G401 (cell line): Measurements from ENCODE around the gene DDX59. TPM values are rescaled to one million over a fixed set of nuclear protein-coding genes. Genes with fewer than 3 reads are reported as not detected.

ENCODE experiments used
- DNase-seq: peaks from one replicate; pipeline ENCODE4 v3.0.0-alpha.2; 2015; ENCODE audit warnings: low spot score
- in situ Hi-C: cut with HindIII; loops from 2 replicates; pipeline ENCODE4 v1.10.0; 2016; ENCODE audit warnings: low sequenced_read_pairs, mixed read lengths
- total RNA-seq: library from RNA; depleted of rRNA; stranded (reverse); fragments of >200 nt; shearing (Covaris generic); gene quantifications from 2 replicates; pipeline ENCODE4 v1.2.3, GENCODE V29; 2014

DDX59 gene
- total RNA-seq, 1 experiment from 2014 or later, result 20.6 TPM

DNA sequence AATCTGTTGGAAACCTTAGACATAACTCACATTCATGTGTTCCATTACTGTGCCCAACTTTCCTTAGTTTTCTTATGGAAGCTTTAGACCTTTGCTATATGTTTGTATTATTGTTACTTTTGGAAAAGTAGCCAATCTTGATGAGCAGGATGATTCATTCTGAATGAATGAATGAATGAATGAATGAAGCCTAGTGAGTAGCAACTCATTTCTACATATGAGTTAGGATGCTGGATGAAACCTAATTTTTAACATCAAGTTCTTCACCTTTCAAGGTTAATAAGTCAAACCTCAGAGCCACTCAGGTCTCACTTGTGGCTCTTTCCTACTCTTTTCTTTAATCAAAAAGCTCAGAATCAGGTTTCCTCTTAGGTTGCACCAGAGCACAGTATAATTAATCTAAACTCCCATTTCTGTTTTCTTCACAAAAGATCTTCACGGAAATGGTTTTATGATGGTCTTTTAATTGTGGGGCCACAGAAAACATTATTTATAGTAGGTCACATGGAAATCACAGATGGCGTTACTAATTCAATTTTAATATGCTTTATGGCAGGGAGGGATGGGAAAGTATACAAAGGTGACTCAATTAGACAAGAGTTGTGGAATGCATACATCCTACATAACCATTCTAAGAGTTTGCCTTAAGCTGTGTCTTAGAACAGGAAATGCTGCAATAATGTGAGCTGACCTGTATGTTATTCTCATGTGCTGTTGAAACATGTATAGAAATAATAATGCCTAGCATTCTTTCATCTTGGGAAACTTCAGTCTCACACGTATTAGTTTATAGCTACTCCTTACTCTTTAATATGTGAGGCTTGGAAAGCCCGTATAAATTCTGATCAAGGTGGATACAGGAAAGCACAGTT lies 4.5 kb upstream of the DDX59 start:
- in situ Hi-C loops, result no loop called here
- DNase-seq, result no peak

DNA sequence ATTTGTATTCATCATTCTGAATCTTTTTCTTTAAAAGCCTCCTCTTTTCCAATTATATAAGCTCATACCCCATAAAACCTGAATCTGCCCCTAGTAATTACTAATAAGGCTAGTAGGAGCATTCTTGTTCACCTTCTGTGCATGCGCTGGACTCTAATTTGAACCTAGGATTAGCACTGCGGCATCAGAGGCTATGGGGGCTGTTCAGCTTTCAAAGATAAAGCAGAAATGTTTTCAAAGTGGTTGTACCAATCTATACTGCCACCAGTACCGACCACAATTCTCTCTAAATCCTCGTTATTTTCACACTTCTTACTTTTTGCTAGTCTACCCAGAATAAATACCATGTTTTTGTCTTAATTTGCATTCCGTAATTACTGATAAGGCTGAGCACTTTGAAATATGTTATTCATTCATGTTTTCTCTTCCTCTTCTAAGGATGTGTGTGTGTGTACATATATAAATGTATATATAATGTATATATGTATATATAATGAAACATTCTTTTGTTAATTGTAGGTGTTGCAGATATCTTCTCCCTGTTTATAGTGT lies 1.6 kb upstream of the DDX59 start:
- DNase-seq, result no peak
- in situ Hi-C loops, result no loop called here

DNA sequence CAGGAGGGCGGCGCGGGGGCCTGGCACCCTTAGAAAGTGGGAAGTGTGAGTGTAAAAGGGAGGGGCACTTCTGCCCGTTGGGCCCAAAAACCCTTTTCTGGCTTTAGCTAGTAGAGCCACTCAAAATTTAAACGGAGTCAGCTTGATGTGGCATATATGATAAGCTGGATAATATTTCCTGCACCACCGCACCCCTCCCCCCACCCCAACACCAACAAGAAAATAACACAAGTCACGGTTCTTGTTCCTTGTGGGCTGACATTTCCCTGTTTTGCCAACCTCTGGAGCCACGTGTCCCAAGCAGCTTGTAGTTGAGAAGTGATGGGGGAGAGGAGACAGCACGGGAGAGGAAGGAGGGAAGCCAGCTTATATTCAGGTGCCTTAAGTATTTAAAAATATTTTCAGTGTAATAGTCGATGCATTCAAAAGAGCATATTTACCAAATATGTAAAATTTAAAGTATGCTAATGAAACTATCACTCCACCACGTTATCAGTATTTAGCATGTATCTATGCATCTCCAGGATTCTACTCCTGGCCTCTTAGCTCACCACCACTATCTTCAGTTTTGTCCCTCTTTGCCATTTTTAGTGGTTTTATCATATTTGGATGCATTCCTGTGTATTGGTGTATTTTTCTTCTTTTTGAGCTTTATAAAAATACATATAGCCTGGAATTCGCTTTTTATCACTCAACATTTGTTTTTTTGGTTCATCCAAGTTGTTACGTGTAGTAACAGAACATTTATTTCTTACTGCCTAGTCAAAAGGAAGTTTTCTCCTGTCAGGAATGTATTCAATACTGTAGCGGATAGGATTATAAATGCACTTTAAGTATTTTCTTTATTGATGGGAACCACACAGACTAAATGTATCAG lies 773 bp upstream of the DDX59 start:
- in situ Hi-C loops, result no loop called here
- DNase-seq, result peak; percentile 75

DNA sequence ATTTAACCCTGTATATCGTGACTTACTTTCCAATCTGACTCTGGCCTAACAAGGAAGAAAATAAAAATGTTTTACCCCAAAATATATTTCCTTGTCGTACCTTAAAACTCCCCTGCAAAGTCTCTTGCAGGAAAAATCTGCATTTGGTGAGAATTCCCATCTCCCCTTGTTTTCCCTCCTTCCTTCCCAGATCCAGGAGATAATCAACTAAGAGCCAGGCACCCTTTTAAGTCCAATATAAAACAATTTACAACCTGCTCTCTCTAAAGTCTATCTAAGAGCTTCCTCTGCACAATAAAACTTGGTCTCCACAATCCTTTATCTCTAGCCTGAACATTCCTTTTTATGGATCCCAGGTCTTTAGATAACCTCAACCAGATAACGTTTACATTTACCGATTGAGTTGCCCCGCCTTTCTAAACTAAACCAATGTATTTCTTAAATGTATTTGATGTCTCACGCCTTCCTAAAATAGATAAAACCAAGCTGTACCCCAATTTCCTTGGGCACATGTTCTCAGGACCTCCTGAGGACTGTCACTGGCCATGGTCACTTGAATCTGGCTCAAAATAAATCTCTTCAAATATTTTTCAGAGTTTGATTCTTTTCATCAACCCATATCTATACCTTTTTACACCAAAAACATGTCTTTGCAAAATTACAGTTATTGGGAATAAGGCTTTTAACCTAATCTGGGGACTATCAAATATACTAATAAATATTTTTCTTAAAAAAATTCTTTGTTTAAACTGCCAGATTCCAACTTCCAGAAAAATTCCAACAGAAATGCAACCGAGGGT lies 993 bp downstream of the DDX59 start:
- peak; percentile 34 for DNase-seq
- in situ Hi-C loops, result no loop called here

- in situ Hi-C loops, result no loop called here
- no peak for DNase-seq
Measured at GRCh38 chr1:200666309-200666708, 3.4 kb downstream of the DDX59 start.

DNA sequence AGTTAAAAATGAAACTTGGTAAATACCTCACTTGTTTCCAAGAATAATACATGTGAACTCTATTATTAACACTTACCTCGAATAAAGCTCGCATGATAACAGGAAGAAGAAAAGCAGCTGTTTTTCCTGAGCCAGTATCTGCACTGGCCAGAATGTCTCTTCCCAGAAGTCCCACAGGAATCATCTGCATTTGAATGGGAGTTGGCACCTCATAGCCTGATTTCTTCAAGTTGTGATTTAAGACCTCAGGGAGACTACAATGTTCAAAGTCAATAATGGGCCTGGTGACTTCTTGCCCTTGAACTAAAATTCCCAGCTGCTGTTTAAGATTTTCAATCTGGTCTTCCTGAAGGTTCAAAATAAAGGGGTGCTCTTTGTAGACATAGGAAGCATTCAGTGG lies 3.8 kb downstream of the DDX59 start:
- DNase-seq, result no peak
- in situ Hi-C loops, result no loop called here

- in situ Hi-C loops, result no loop called here
- no peak for DNase-seq
Measured at GRCh38 chr1:200660719-200661118, 9.0 kb downstream of the DDX59 start.

DNA sequence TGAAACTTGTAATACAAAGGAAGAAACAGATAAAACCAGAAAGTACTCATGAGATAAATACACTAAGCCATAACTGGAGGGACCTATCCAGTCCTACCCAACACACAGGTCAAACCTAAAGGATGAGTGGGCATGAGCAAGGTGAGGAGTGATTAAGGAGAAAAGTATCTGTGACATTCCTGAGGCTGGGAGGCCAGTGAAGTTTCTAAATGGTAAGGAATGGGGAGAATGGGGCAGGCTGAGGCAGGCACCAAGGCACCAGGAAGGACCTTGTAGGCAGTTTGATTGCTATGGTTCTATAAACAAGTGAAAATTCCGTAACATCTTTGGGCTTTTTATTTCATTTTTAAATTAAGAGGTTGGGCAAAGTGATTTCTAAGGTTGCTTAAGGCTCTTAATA lies 10.4 kb downstream of the DDX59 start:
- no peak for DNase-seq
- in situ Hi-C loops, result no loop called here

- in situ Hi-C loops, result no loop called here
- DNase-seq, result no peak
Measured at GRCh38 chr1:200658037-200658818, 11.5 kb downstream of the DDX59 start.

DNA sequence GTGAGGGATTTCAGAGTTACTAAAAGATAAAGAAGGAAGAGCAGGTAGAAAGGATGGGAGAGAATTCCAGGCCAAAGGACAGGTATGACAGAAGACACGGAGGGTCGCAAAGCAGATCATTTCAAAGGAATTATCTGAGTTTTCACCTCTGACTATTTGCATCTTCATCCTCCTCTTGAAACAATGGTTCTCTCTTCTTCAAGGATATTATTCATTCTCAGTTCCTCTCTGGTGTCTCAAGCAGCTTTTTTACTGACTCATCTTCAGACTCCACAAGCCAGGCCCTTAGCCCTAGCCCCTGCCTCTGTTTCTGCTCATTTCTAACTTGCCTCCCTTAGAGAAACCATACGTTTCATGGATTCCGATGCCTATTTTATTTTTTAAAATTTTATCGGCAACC lies 15.0 kb downstream of the DDX59 start:
- DNase-seq, result no peak
- in situ Hi-C loops, result no loop called here

GRCh38 chr1:200653022-200653462 lies 16.7 kb downstream of the DDX59 start:
- in situ Hi-C loops, result no loop called here

DNA sequence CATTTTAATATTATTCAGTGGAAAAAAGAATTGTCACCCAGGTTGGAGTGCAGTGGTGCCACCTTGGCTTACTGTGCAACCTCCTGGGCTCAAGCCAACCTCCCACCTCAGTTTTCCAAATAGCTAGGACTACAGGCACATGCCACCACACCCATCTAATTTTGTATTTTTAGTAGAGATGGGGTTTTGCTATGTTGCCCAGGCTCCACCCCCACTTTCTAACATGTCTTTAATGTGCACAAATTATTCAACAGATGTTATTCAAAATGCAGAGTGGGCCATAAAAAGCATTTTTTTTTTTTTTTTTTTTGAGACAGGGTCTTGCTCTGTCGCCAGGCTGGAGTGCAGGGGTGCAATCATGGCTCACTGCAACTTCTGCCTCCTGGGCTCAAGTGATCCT lies 17.3 kb downstream of the DDX59 start:
- in situ Hi-C loops, result no loop called here
- DNase-seq, result no peak

More at GRCh38 chr1:200653022-200653462, 16.7 kb downstream of the DDX59 start:
- no peak for DNase-seq

- in situ Hi-C loops, result no loop called here
- no peak for DNase-seq
Measured at GRCh38 chr1:200646515-200646914, 23.2 kb downstream of the DDX59 start.

GRCh38 chr1:200644021-200644420 lies 25.7 kb downstream of the DDX59 start:
- in situ Hi-C loops, result no loop called here
- DNase-seq, result no peak

GRCh38 chr1:200642481-200642880 lies 27.2 kb downstream of the DDX59 start:
- in situ Hi-C loops, result no loop called here
- DNase-seq, result no peak

- no peak for DNase-seq
Measured at GRCh38 chr1:200640963-200641401, 28.7 kb downstream of the DDX59 start.

GRCh38 chr1:200640373-200640962 lies 29.2 kb downstream of the DDX59 start:
- no peak for DNase-seq
- in situ Hi-C loops, result no loop called here

More at GRCh38 chr1:200640963-200641401, 28.7 kb downstream of the DDX59 start:
- in situ Hi-C loops, result no loop called here

- DNase-seq, result no peak
- in situ Hi-C loops, result no loop called here
Measured at GRCh38 chr1:200638073-200638472, 31.6 kb downstream of the DDX59 start.
